HFF-Myc (cell line): Measurements from ENCODE around the gene ZNF354C.

Source experiments
- DNase-seq: peaks from one replicate; pipeline ENCODE4 v3.0.0-alpha.2; 2011; ENCODE audit warnings: low read depth; ENCODE audit errors: extremely low read depth
- H3K4me3 ChIP-seq: replicated peaks from 2 replicates; pipeline ENCODE4 v1.5.1; 2011; ENCODE audit warnings: low read depth, mild to moderate bottlenecking, control low read depth, low read length
- CTCF ChIP-seq: IDR thresholded peaks from 2 replicates; pipeline ENCODE4 v1.5.1; 2012; ENCODE audit warnings: mild to moderate bottlenecking, low read depth, low read length, control low read depth; ENCODE audit errors: missing control alignments

ZNF354C gene

GRCh38 chr5:179127136-179128040 lies 67.2 kb downstream of the ZNF354C start:
- no peak for TF ChIP-seq CTCF
- H3K4me3 ChIP-seq: no peak overlapping the region
- DNase-seq: no peak

GRCh38 chr5:179128041-179128365 lies 67.8 kb downstream of the ZNF354C start:
- DNase-seq: no peak
- TF ChIP-seq CTCF: no peak
- no peak overlapping the region for H3K4me3 ChIP-seq

- TF ChIP-seq CTCF: no peak
- no peak for DNase-seq
These were observed 68.8 kb downstream of the ZNF354C start for GRCh38 chr5:179128976-179129375.

GRCh38 chr5:179129607-179130071 lies 69.5 kb downstream of the ZNF354C start:
- TF ChIP-seq CTCF: no peak
- no peak overlapping the region for H3K4me3 ChIP-seq
- no peak for DNase-seq

More at GRCh38 chr5:179128976-179129375, 68.8 kb downstream of the ZNF354C start:
- H3K4me3 ChIP-seq: no peak overlapping the region

DNA sequence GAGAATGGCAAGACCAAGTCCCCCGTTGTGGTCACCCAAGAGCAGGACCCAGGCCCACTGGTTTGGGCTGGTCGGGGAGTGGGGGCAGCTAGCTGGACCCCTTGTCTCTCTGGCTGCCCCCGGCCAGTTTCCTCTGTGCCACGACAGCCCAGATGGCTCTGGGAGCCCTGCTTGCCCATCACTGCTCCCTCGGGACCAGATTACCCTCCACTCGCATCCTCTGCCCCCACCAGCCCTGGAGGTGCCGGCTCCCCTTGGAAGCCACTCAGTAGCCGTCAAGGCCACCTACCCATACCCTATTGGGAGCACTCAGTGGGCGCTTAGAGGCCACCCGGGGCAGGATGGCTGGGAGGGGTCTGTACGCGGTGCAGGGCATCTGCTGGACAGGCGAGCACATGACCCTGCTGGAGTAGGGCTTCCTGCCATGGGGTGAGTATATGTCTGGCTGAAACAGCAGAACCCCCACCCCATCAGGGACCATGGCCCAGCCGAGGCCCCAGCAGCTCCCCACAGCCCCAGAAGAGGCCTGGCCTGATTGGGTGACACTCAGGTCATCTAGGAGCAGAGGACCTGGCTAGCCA lies 70.0 kb downstream of the ZNF354C start:
- no peak overlapping the region for H3K4me3 ChIP-seq
- DNase-seq: no peak
- TF ChIP-seq CTCF: no peak

DNA sequence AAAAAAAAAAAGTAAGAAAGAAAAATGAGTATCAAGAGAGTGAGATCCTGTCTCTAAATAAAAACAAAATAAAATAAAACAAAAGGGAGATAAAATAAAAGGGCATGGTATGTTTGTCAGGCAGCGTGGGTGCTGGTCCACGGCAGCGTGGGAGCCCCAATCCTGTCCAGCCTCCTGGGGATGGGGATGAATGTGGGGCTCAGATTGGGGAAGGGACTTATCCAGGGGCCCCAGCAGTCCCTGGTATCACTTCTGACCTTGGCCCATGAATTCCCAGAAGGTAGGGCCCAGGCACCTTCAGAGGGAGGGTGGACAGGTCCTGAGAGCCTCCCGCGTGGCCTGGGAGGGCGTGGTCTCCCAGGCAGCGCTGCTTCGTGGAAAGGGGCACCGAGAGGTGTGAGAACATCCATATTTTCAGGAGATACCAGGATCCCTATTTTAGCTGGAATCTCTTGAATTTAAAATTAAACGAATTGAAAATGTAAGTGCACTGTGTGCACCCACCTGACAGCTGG lies 71.2 kb downstream of the ZNF354C start:
- no peak overlapping the region for H3K4me3 ChIP-seq
- no peak for TF ChIP-seq CTCF
- DNase-seq: no peak
